SK-N-SH (cell line): ENCODE measurements around the gene BRAT1. TPM values are rescaled to one million over a fixed set of nuclear protein-coding genes. Genes with fewer than 3 reads are reported as not detected.
A peak's percentile ranks its signal among the peaks of the same experiment; 100 is the strongest.

Experiments used
- CTCF ChIA-PET: fragments of 300-600, 350-600 bp; formaldehyde crosslinking; extraction: SDS; loops from one replicate; lab custom pipeline; 2021; lab: Yijun Ruan, JAX
- POLR2A ChIA-PET: fragments of 350-600 bp; sonication (Branson Sonifier 250); formaldehyde crosslinking; extraction: SDS; loops from one replicate; lab custom pipeline; 2020; ENCODE audit warnings: antibody characterized with exemption, inconsistent platforms; lab: Yijun Ruan, JAX
- DNase-seq: peaks from one replicate; pipeline ENCODE4 v3.0.0; 2012
- H2AFZ ChIP-seq: fragments of 200-600 bp; sonication (generic); 2 replicates; pipeline ENCODE4 v1.8.1; 2016; ENCODE audit warnings: antibody characterized with exemption, mild to moderate bottlenecking, low read depth
- H3F3A ChIP-seq: fragments of 200-600 bp; sonication (generic); replicated peaks from 2 replicates; pipeline ENCODE3; 2016; ENCODE audit warnings: antibody characterized with exemption, mild to moderate bottlenecking; ENCODE audit not compliant: insufficient read depth
- H3K27ac ChIP-seq, 2 experiments: fragments of 200-500 bp in 1 of 2; fragments of 200-600 bp in 1 of 2; sonication (Bioruptor generic) in 1 of 2; sonication (generic), shearing (Covaris generic) in 1 of 2; 2 replicates each; pipeline versions ENCODE4 v1.5.1 to v1.6.1; 2014 to 2016; ENCODE audit warnings: low read depth in 2 of 2, inconsistent platforms in 1 of 2, low read length in 1 of 2, mild to moderate bottlenecking in 1 of 2, mixed read lengths in 1 of 2
- H3K27me3 ChIP-seq: fragments of 200-600 bp; sonication (generic), shearing (Covaris generic); 2 replicates; pipeline ENCODE4 v1.6.1; 2016; ENCODE audit warnings: mixed run types; ENCODE audit not compliant: insufficient read depth
- H3K36me3 ChIP-seq, 2 experiments: fragments of 200-500 bp in 1 of 2; fragments of 200-600 bp in 1 of 2; sonication (Bioruptor generic) in 1 of 2; sonication (generic) in 1 of 2; replicated peaks in 1 of 2; 2 replicates each; pipeline versions ENCODE3 to v1.5.1; 2014 to 2016; ENCODE audit warnings: low read length in 1 of 2, mild to moderate bottlenecking in 1 of 2; ENCODE audit not compliant: insufficient read depth in 2 of 2, control insufficient read depth in 1 of 2
- H3K4me1 ChIP-seq, 2 experiments: fragments of 200-500 bp in 1 of 2; fragments of 200-600 bp in 1 of 2; sonication (Bioruptor generic) in 1 of 2; sonication (generic), shearing (Covaris generic) in 1 of 2; 2 replicates each; pipeline versions ENCODE4 v1.5.1 to v1.6.1; 2014 to 2016; ENCODE audit warnings: low read depth in 1 of 2, low read length in 1 of 2, mixed run types in 1 of 2; ENCODE audit not compliant: insufficient read depth in 2 of 2, control insufficient read depth in 1 of 2
- H3K4me2 ChIP-seq: fragments of 200-600 bp; sonication (generic), shearing (Covaris generic); 2 replicates; pipeline ENCODE4 v1.6.1; 2017; ENCODE audit warnings: mixed run types
- H3K4me3 ChIP-seq, 2 experiments: fragments of 200-500 bp in 1 of 2; fragments of 200-600 bp in 1 of 2; sonication (Bioruptor generic) in 1 of 2; sonication (generic), shearing (Covaris generic) in 1 of 2; 2 replicates each; pipeline versions ENCODE4 v1.5.1 to v1.8.1; 2014 to 2016; ENCODE audit warnings: low read depth in 2 of 2, inconsistent platforms in 1 of 2, low read length in 1 of 2, mild to moderate bottlenecking in 1 of 2, mixed read lengths in 1 of 2, moderate library complexity in 1 of 2
- H3K79me2 ChIP-seq: fragments of 200-600 bp; sonication (generic); 2 replicates; pipeline ENCODE4 v1.8.1; 2017; ENCODE audit warnings: mild to moderate bottlenecking; ENCODE audit not compliant: insufficient read depth
- H3K9ac ChIP-seq: fragments of 200-600 bp; sonication (generic); 2 replicates; pipeline ENCODE4 v1.6.1; 2017; ENCODE audit warnings: mixed run types
- H3K9me2 ChIP-seq: fragments of 200-600 bp; sonication (generic); 2 replicates; pipeline ENCODE4 v1.6.1; 2017; ENCODE audit warnings: mixed run types
- H3K9me3 ChIP-seq: fragments of 200-600 bp; sonication (generic); 2 replicates; pipeline ENCODE4 v1.6.1; 2017; ENCODE audit warnings: mixed run types, mild to moderate bottlenecking, moderate library complexity
- H4K20me1 ChIP-seq: fragments of 200-600 bp; sonication (generic); 2 replicates; pipeline ENCODE4 v1.6.1; 2017; ENCODE audit warnings: mild to moderate bottlenecking, mixed run types; ENCODE audit not compliant: insufficient read depth
- ELF1 ChIP-seq: IDR thresholded peaks from 2 replicates; pipeline ENCODE4 v1.4.0; 2012
- EZH2phosphoT487 ChIP-seq: fragments of 200-600 bp; sonication (generic); IDR thresholded peaks from 2 replicates; pipeline ENCODE4 v1.6.1; 2017; ENCODE audit warnings: low read depth, mixed run types, mild to moderate bottlenecking, antibody characterized with exemption, moderate library complexity, borderline replicate concordance
- FOSL2 ChIP-seq: IDR thresholded peaks from 2 replicates; pipeline ENCODE4 v1.4.0; 2012; ENCODE audit warnings: low read depth, mild to moderate bottlenecking, moderate library complexity, borderline replicate concordance
- FOXM1 ChIP-seq: IDR thresholded peaks from 2 replicates; pipeline ENCODE4 v1.4.0; 2012; ENCODE audit warnings: low read depth, mild to moderate bottlenecking
- SIN3A ChIP-seq: IDR thresholded peaks from 2 replicates; pipeline ENCODE4 v1.6.1; 2012; ENCODE audit warnings: low read depth, mild to moderate bottlenecking, low read length, moderate library complexity, borderline replicate concordance
- TEAD4 ChIP-seq: IDR thresholded peaks from 2 replicates; pipeline ENCODE4 v1.4.0; 2012; ENCODE audit warnings: mild to moderate bottlenecking, borderline replicate concordance; ENCODE audit not compliant: insufficient read depth
- YY1 ChIP-seq: IDR thresholded peaks from 2 replicates; pipeline ENCODE4 v1.4.0; 2012; ENCODE audit warnings: low read depth, mild to moderate bottlenecking
- WGBS: methylation state at CpG from one replicate; pipeline ENCODE4 v1.1.6; 2017; ENCODE audit warnings: low lambda C conversion rate; 5-methylcytosine and 5-hydroxymethylcytosine counted together
- polyA plus RNA-seq, 3 experiments: library from polyadenylated mRNA; depleted of rRNA; stranded (reverse); fragments of >200 nt; gene quantifications; 2 replicates each; pipeline ENCODE4 v1.2.3, GENCODE V29; 2012
- TF ChIP-seq, protein P1 (sequence below): fragments of 200-600 bp; sonication (generic); IDR thresholded peaks from 2 replicates; pipeline ENCODE4 v1.6.1; 2017; ENCODE audit warnings: antibody characterized with exemption, mild to moderate bottlenecking, moderate library complexity
- TF ChIP-seq, protein P2 (sequence below): IDR thresholded peaks from 2 replicates; pipeline ENCODE4; 2012
- TF ChIP-seq, protein P3 (sequence below): IDR thresholded peaks from 2 replicates; pipeline ENCODE4 v1.4.0; 2012; ENCODE audit warnings: low read depth

Gene BRAT1
- polyA plus RNA-seq, 1 of the 3 experiments (the other 2 are of a cell fraction) = 36.2 TPM

DNA sequence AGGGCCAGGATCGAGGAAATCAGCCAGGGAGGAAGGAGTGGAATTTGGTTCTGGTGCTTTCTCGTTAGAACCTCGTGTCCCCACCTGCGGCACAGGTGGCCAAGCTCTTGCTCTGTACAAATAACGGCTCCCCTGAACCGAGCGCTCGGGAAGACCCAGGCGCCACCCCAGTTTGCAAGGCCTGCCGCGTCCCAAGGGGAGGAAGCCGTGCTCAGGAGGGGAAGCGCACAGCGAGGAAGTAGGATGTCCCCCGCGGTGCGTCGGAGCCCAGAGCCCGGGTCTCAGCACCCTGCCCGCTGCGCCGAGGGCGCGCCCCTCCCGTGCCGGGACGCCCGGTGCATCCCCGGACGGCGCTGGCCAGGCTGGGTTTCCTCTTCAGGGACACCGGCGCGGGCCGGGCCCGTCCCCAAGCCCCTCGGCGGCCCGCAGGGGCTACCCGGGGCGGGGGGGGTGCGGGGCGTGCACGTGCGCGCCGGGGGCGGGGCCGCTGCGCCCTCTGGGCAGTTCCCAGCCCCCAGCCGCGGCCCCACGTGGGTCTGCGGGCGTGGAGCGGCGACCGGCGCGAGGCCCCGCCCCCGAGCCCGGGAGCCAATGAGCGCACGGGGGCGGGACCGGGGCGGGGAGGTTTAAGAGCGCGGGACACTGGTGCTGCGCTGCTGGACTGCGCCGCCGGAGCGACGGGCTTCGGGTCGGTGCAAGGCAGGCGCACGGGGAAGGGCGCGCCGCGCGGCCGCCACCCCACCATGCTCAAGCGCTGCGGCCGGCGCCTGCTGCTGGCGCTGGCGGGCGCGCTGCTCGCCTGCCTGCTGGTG is 36.0 kb downstream of the BRAT1 start, which contains the start of gene LFNG (continued):
- TF ChIP-seq, protein P1, sequence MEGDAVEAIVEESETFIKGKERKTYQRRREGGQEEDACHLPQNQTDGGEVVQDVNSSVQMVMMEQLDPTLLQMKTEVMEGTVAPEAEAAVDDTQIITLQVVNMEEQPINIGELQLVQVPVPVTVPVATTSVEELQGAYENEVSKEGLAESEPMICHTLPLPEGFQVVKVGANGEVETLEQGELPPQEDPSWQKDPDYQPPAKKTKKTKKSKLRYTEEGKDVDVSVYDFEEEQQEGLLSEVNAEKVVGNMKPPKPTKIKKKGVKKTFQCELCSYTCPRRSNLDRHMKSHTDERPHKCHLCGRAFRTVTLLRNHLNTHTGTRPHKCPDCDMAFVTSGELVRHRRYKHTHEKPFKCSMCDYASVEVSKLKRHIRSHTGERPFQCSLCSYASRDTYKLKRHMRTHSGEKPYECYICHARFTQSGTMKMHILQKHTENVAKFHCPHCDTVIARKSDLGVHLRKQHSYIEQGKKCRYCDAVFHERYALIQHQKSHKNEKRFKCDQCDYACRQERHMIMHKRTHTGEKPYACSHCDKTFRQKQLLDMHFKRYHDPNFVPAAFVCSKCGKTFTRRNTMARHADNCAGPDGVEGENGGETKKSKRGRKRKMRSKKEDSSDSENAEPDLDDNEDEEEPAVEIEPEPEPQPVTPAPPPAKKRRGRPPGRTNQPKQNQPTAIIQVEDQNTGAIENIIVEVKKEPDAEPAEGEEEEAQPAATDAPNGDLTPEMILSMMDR = no peak
- 0 out of 2 replicates have a peak, but pooled peaks have one; percentile 11 for TF ChIP-seq TEAD4
- no peak for TF ChIP-seq EZH2phosphoT487
- no peak for TF ChIP-seq ELF1
- TF ChIP-seq, protein P2, sequence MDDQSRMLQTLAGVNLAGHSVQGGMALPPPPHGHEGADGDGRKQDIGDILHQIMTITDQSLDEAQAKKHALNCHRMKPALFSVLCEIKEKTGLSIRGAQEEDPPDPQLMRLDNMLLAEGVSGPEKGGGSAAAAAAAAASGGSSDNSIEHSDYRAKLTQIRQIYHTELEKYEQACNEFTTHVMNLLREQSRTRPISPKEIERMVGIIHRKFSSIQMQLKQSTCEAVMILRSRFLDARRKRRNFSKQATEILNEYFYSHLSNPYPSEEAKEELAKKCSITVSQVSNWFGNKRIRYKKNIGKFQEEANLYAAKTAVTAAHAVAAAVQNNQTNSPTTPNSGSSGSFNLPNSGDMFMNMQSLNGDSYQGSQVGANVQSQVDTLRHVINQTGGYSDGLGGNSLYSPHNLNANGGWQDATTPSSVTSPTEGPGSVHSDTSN = peak; percentile 33
- no peak for TF ChIP-seq FOXM1
- TF ChIP-seq, protein P3, sequence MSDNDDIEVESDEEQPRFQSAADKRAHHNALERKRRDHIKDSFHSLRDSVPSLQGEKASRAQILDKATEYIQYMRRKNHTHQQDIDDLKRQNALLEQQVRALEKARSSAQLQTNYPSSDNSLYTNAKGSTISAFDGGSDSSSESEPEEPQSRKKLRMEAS = peak; percentile 85; the same call in 1 of the 2 replicates
- TF ChIP-seq SIN3A = peak; percentile 81; the same call in 1 of the 2 replicates
- no peak for TF ChIP-seq FOSL2

DNA sequence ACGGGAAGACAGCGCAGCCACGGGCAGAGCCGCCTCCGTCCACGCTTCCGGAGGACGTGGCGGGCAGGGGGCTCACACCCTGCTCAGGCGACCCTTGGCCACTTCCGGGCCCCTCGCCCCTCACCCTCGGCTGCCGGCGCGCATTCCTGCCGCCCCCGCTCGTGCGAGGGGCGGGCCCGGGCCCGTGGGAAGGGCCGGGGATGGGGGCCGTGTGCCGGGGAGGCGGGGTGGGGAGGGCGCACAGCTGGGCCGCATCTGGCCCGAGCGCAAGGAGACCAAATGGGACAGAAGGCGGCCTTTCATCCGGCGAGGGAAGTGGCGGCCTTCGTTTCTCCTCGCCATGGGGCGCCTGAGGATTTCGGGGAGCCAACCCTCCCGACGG is 36.6 kb downstream of the BRAT1 start:
- Histone ChIP-seq H3K27me3 (no peaks in the 10 kb centered on the region), H3K36me3 (no peaks in the 10 kb centered on the region), H3K4me2 (peak overlapping the region; percentile 93), H3K4me3 (no peak overlapping the region), H3F3A (peaks cover 17% of the 10 kb centered on the region), H2AFZ (no peak overlapping the region), H3K9me2 (no peaks in the 10 kb centered on the region), H3K27ac (no peak overlapping the region), H4K20me1 (peaks cover 10% of the 10 kb centered on the region; the same call in 1 of the 2 replicates), H3K4me1 (peaks cover 55 to 81% of the 10 kb centered on the region in 2 experiments; a peak in 3 of 4 replicates), H3K9ac (no peak overlapping the region), H3K9me3 (no peaks in the 10 kb centered on the region), H3K79me2 (peaks cover 38% of the 10 kb centered on the region)
- no peak for DNase-seq
- no peak for TF ChIP-seq YY1
- POLR2A ChIA-PET = no interaction called here
- CTCF ChIA-PET = no interaction called here
- WGBS = 91% methylated on average over 39 of the region's 41 CpGs
